SW 1271 (cell line): ENCODE measurements around the gene CREB3L4.

ENCODE experiments used
- DNase-seq, 2 experiments: peaks; one replicate each; lab custom pipeline; 2025; lab: John Stamatoyannopoulos, UW

Gene CREB3L4

DNA sequence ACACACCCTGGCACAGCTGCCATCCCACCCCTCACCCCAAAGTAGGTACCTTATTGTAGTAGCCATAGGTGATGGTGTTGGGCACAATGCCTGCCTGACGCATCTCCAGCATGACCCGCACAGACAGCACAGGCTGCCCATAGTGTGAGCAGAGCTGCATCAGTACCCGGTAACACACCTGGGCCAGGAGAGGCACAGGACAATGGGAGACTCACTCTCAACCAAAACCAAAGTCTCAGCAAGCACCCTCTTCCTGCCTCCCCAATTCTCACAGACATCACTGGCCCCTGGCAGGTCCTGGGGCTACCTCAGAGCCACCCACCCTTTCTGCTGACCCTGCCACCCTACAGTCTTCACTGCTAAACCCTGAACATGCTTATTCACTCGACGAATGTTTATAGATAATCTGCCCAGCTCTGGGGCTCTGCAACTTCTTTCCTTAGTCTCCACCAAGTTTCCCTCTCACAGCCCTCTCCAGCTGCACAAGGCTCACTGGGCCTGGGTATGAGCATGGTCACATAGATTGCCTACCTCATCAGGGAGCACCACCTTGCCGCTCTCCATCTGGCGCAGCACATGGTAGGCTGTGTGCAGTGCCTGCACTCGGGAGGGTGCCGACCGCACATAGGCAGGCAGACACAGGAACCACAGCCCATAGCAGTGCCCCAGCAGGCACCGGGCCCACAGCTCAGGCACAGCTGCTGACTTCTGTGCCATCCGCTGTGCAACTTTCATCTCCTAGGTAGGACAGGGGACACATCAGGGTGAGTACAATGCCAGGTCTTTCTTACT is 31.5 kb upstream of the CREB3L4 start:
- no peak for DNase-seq

- DNase-seq: no peak
Measured at GRCh38 chr1:153937331-153937730, 30.4 kb upstream of the CREB3L4 start.

- DNase-seq: no peak
Measured at GRCh38 chr1:153938996-153939395, 28.7 kb upstream of the CREB3L4 start.

DNA sequence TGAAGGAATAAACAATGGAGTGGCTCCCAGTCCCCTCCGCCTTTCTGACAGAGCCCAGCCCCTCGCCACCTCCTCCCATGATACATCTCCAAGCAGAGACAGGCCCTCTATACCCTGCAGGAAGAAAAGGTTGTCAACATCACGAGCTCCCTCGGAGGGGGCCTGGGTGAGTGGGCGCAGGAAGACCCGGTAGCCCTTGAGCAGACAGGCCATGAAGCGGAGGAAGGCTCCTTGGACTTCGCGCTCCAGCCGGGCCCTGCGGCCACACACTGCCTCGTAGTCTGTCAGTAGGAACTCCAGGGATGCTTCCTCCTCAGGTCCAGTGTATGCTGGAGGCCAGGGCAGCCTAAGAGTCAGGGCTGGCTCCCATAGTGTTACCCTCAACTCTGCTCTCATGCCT is 28.2 kb upstream of the CREB3L4 start:
- no peak for DNase-seq

DNA sequence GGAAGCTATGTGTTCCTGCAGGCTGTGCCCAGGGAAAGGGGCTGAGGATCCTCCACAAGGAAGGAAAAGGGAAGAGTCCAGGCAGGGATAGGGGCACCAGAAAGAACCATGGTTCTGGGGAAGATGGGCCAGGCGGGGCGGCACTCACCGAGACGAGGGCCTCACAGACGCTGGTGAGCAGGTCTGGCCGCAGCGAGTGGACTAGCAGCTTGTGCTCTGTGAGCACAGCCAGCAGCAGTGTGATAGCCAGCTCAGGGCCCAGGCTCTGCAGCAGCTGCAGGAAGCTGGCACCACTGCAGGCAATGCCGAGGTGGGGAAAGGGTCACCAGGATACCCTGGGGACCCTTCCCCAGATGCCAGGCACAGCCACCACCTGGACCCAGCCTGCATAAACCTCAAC is 26.9 kb upstream of the CREB3L4 start:
- DNase-seq: no peak

- DNase-seq: no peak
Measured at GRCh38 chr1:153941826-153942725, 25.6 kb upstream of the CREB3L4 start.

GRCh38 chr1:153942766-153943549 is 24.7 kb upstream of the CREB3L4 start:
- no peak for DNase-seq

GRCh38 chr1:153944005-153944826 is 23.5 kb upstream of the CREB3L4 start:
- DNase-seq: no peak

DNA sequence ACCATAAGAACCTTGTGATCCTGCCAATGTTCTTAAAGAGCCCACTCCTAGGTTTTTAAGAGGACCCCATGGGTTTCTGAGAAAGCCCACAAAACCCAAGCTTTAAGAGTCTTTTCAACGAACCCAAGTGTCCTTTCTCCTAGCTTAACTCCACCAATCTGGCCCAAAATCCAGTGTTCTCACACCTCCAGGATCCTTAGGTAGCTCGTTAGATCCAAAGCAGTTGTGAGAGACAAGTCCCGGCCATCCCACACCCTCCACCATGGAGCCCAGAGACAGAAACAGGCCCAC is 22.9 kb upstream of the CREB3L4 start:
- no peak for DNase-seq

- DNase-seq: no peak
Measured at GRCh38 chr1:153945131-153945794, 22.4 kb upstream of the CREB3L4 start.

DNA sequence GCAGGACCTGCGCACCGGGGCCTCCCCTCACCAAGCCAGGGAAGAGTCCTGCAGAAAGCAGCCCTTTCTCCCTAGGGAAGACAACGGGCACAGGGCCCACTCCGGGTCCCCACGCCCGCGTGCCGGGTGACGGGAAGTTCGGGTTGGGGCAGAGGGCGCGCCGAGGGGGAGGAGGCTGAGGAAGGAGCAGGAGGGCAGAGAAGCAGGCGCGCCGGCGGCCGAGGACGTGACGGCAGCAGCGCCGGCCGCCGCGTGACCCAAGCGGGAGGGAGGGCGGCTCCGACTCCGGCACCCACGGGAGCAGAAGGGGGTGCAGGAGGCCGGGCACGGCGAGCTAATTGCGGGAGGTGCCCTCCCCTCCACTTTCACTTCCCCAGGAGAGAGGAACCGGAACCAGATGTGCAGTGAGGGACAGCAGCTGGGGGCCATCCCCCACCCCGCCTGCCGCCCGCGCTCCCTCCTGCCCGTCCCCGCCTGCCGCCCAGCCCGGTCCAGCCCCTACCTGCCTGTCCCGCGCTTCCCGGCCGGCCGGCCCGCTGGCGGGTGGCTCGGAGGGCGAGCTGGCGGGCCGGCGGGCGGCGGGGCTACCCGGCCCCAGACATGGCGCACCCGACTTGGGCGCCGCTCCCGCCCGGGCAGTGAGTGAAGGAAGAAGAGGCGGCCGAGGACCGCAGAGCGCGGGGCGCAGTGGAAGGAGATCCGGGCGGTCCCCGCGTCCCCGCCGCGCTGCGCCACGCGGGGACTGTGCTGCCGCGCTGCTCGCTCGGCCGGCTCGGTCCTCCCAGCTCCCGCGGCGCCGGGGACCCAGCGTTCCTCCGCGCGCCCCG is 21.7 kb upstream of the CREB3L4 start:
- peak in 1 of 2 experiments; percentile 15 for DNase-seq

DNA sequence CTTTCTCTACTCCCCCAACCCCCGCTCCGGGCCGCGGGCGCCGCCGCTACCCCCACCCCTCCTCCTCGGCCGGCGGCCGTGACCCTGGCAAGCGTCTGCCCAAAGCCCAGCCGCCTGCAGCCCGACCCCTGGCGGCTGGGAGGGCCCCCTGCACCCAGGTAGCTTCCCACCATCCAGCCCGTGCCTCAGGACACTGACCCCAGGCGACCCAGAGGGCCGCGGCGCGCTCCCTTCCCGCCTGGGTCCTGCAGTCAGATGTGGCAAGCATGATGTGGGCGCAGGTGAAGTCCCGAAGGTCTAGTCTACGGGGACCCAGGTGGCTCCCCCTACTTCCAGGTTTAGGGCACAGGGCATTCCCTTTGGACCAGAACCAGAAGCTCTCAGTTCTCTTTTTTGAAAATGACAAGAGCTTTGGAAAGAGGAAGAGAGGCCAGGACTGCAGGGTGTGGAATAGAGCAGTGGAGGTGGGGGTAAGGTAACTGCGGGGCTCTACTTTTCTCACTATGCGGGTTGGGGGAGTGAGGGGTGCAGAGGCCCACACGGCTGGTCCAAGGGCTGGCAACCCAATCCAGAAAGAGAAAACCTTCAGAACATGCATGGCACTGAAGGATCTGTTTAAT is 21.0 kb upstream of the CREB3L4 start, which contains the start of gene DENND4B:
Gene DENND4B (minus strand): TSS at position 97 of the 620 bp plus-strand sequence. CDS start 2,344 bp downstream, outside the sequence.
- peak in 1 of 2 experiments; percentile 61 for DNase-seq

DNA sequence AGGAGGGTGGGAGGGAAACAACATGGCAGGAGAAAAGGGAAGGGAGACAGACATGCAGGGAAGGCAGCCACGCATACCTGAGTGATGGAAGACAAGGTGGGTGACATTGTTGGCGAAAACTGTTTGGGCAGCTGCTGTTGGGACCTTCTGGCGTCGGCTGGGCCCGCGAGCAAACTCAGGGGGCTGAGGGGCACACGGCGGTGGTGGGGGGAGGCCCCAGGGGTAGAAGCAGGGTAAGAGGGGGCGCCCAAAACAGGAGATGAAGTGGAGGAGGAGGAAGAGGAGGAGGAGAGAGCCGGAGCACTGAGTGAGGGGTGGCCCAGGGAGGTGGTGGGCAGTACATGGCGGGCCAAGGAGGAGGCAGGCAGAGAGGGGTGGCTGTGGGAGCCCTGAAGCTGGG is 16.5 kb upstream of the CREB3L4 start:
- no peak for DNase-seq

DNA sequence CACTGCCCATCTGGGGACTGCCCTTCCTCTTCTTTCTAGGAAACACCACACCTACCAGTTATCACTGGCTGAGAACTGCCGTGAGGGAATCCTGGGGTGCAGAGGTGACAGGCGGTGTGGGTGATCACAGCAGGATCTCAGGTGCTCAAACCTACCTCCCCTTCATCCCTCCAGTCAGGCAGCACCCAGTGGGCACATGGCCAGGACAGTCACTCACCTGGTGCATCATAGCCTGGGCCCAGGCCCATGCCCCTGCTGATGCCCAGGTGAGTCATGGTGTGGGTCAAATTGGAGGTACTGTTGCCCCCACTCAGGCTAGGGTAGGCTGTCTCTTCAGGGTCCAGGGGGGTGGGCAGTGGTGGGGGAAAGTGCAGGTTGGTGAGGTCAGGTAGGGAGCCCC is 15.9 kb upstream of the CREB3L4 start:
- no peak for DNase-seq

DNA sequence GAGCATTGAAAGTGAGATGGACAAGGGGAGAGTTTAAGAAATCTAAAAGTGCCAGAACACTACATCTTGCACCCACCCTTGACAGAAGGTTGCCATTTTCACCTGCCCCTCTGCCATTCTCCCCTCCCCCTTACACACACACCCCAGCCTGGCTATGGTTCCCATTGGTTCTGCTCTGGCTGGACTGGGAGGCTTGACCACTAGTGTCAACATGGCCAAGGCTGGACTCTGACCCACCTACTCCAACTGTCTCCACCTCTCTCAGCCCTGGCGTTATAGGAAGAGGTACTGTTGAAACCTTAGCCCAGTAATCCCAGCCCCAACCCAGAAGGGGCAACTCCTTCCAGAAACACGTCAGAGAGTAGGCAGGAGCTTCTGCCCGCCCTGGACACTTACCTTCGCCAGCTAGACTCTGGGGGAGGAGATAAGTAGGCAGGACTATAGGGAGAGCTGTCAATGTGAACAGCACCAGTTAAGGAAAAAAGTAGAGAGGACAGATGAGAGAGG is 13.8 kb upstream of the CREB3L4 start:
- DNase-seq: no peak

- DNase-seq: no peak
Measured at GRCh38 chr1:153954826-153955225, 12.9 kb upstream of the CREB3L4 start.

DNA sequence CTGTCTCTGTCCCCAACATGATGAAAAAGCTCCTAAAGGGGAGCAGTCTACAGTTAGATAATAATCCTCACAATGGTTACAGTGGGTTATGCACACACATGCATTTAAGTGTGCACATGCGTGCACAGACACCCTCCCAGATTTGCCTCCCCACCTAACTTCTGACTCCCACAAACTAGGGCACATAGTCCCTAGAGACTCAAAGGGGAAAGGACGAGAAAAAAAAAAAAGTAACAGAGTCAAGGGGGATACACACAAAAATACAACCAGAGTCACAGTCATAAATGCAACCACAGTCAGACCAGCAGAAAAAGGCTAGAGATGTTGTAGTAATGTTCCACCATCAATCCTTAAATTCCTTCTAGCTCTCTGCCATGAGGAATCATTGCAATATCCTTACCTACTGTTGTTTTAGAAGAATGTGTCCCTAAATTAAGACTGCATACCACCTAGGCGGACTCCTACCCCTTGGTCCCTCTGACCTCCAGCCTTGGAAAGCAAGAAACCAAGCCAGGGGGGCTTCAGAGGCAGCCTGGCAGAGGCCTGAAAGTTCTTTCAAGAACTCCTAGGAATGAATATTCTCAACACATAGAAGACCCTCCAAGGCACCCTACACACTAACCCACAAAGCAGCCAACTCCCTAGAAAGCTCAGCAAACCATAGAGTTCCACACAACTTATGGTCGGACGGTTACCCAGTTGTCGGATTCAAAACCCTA is 10.5 kb upstream of the CREB3L4 start:
- DNase-seq: no peak

DNA sequence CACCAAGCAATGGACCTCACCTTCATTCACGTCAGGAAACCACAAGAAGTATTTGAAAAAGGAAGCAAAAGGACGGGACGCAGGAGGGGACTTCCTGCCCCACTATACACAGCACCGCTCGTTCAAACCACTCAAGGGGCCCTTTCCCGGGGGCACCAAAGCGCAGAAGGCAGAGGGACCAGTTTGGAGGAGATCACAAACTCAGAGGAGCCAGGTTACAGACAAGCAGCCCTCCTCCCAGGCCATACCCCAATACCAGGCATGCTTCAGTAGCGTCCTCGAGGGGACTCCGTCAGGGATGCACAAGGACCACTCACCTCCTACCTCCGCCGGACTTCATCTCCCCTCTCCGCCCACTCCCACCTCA is 10.0 kb upstream of the CREB3L4 start:
- no peak for DNase-seq
